Uterus (tissue), 4 donors: ENCODE results near the gene KCTD19. TPM values are rescaled to one million over a fixed set of nuclear protein-coding genes. Genes with fewer than 3 reads are reported as not detected.

Experiments
- DNase-seq, 2 donors: peaks; one replicate each; pipeline ENCODE4 v3.0.0-alpha.2; 2019 to 2020
- H3K27ac ChIP-seq, 2 donors: fragments of 200-600 bp; sonication (generic); 1 replicate in 1 of 2; 2 replicates in 1 of 2; pipeline ENCODE4 v1.5.1; 2016 to 2018
- H3K27me3 ChIP-seq, 2 donors: fragments of 200-600 bp; sonication (generic); one replicate each; pipeline ENCODE4 v1.5.1; 2018 to 2019; ENCODE audit warnings: control low read depth in 1 of 2
- H3K36me3 ChIP-seq, 2 donors: fragments of 200-600 bp; sonication (generic); one replicate each; pipeline ENCODE4 v1.5.1; 2019; ENCODE audit warnings: control low read depth in 1 of 2
- H3K4me1 ChIP-seq, 2 donors: fragments of 200-600 bp; sonication (generic); one replicate each; pipeline ENCODE4 v1.5.1; 2018 to 2019; ENCODE audit warnings: control low read depth in 1 of 2
- H3K4me3 ChIP-seq, 2 donors: fragments of 200-600 bp; sonication (generic); 1 replicate in 1 of 2; 2 replicates in 1 of 2; pipeline ENCODE4 v1.5.1; 2018 to 2019; ENCODE audit warnings: mild to moderate bottlenecking in 1 of 2
- H3K9me3 ChIP-seq, 2 donors: fragments of 200-600 bp; sonication (generic); one replicate each; pipeline ENCODE4 v1.5.1; 2019; ENCODE audit warnings: control low read depth in 1 of 2
- POLR2A ChIP-seq, 2 donors: fragments of 450-650 bp; IDR thresholded peaks; one replicate each; pipeline ENCODE4 v1.6.1; 2016; ENCODE audit warnings: antibody characterized with exemption in 2 of 2, mild to moderate bottlenecking in 1 of 2, moderate library complexity in 1 of 2
- intact Hi-C: fragments of 100-400 bp; cut with DNase I; formaldehyde crosslinking; loops from one replicate; pipeline ENCODE4 v1.15.1; 2023; ENCODE audit warnings: low total_unique reads
- total RNA-seq, 4 donors: library from RNA; depleted of rRNA in 3 of 4; stranded (reverse); fragments of >200 nt in 3 of 4; gene quantifications; one replicate each; pipeline versions ENCODE4 v1.1.0 to v1.2.4, GENCODE V29; 2014 to 2023
- TF ChIP-seq, protein P1 (sequence below), 4 experiments: fragments of 200-600 bp in 2 of 4; fragments of 450-650 bp in 2 of 4; sonication (generic) in 2 of 4; IDR thresholded peaks; one replicate each; pipeline ENCODE4 v1.5.1; 2016 to 2019; ENCODE audit warnings: antibody characterized with exemption in 4 of 4, mild to moderate bottlenecking in 2 of 4, moderate library complexity in 1 of 4
- donor health status: DM: yes; HTN: yes; CAD: no.

The KCTD19 gene
- total RNA-seq, 4 donors from 2014 or later = 0.51 to 1.0 (median 0.55) TPM; not detected in 1

DNA sequence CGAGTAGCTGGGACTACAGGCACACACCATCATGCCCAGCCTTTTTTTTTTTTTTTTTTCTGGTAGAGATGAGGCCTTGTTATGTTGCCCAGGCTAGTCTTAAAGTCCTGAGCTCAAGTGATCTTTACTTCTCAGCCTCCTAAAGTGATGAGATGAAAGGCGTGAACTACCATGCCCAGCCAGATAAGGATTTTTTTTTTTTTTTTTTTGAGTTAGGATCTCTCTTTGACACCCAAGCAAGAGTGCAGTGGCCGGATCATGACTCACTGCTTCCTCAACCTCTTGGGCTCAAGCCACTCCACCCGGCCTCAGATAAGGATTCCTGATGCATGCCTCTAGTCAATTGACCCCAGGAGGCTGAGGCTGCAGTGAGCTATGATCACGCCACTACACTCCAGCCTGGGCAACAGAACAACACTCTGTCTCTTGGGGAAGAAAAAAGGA lies 58.4 kb downstream of the KCTD19 start:
- H3K27me3 ChIP-seq = no peaks in the 10 kb centered on the region
- TF ChIP-seq, protein P1, sequence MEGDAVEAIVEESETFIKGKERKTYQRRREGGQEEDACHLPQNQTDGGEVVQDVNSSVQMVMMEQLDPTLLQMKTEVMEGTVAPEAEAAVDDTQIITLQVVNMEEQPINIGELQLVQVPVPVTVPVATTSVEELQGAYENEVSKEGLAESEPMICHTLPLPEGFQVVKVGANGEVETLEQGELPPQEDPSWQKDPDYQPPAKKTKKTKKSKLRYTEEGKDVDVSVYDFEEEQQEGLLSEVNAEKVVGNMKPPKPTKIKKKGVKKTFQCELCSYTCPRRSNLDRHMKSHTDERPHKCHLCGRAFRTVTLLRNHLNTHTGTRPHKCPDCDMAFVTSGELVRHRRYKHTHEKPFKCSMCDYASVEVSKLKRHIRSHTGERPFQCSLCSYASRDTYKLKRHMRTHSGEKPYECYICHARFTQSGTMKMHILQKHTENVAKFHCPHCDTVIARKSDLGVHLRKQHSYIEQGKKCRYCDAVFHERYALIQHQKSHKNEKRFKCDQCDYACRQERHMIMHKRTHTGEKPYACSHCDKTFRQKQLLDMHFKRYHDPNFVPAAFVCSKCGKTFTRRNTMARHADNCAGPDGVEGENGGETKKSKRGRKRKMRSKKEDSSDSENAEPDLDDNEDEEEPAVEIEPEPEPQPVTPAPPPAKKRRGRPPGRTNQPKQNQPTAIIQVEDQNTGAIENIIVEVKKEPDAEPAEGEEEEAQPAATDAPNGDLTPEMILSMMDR (IDR thresholded peaks at IDR 0.05) = no peak
- TF ChIP-seq POLR2A (IDR thresholded peaks at IDR 0.05) = no peak
- no peak overlapping the region for H3K4me3 ChIP-seq
- H3K36me3 ChIP-seq = no peaks in the 10 kb centered on the region
- H3K27ac ChIP-seq = no peak overlapping the region
- intact Hi-C loops = no loop called here
- H3K4me1 ChIP-seq = no peaks in the 10 kb centered on the region
- no peak for DNase-seq
- no peaks in the 10 kb centered on the region for H3K9me3 ChIP-seq

DNA sequence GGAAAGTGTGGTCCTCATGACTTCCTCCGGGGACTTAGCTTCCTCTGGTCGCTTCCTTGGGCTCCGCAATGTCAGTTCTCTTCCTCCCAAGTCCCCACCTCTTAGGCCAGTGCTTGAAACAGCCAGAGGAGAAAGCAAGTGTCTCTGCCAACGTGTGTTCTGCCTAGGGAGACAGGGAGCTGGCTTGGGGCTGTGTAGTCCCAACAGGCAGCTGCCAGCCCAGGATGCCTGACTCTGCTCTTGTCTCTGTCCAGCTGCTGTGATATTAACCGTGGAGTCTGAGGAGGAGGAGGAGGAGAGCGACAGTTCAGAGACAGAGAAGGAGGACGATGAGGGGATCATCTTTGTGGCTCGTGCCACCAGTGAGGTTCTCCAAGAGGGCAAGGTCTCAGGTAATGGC lies 60.7 kb downstream of the KCTD19 start:
- intact Hi-C loops = no loop called here
- no peaks in the 10 kb centered on the region for H3K36me3 ChIP-seq
- TF ChIP-seq, protein P1 (IDR thresholded peaks at IDR 0.05) = no peak
- no peak for TF ChIP-seq POLR2A (IDR thresholded peaks at IDR 0.05)
- no peaks in the 10 kb centered on the region for H3K4me1 ChIP-seq
- no peaks in the 10 kb centered on the region for H3K9me3 ChIP-seq
- no peaks in the 10 kb centered on the region for H3K27me3 ChIP-seq
- H3K27ac ChIP-seq = no peak overlapping the region
- no peak overlapping the region for H3K4me3 ChIP-seq
- DNase-seq = no peak

DNA sequence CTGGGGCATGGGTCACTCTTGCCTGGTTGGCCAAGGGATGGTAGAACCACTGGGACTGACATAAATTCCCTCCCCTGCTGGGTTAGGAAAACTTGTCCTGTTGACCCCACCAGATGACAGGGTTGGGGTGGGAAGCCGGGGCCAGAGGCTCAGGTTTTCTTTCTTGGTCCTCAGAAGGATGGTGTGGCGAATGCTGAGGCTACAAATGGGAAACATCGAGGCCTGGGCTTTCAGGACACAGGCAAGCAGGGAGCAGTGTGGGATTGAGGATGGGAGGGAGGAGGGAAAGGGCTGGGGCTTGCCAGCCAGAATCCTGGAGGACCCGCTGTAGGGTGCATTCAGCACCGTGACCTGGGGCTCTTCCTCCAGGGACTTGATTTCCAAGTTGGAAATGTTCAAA lies 61.7 kb downstream of the KCTD19 start:
- Histone ChIP-seq H3K27ac (no peak overlapping the region), H3K27me3 (no peaks in the 10 kb centered on the region), H3K9me3 (no peaks in the 10 kb centered on the region), H3K4me3 (no peak overlapping the region), H3K36me3 (no peaks in the 10 kb centered on the region), H3K4me1 (no peaks in the 10 kb centered on the region)
- no peak for TF ChIP-seq POLR2A (IDR thresholded peaks at IDR 0.05)
- intact Hi-C loops = no loop called here
- no peak for DNase-seq

DNA sequence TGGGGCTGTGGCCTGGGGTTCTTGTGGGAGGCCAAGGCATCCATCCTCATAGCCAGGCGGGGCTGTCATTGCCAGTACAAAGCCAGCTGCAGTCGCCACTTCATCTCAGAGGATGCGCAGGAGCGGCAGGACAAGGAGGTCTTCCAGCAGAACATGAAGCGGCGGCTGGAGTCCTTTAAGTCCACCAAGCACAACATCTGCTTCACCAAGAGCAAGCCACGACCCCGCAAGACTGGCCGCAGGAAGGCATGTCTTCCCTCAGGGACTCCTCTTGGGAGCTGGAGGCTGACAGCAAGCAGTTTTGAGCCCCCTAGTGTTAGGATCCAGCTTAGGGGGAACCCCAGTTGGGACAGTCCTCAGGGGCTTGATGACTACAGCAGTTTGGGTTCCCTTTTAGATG lies 62.3 kb downstream of the KCTD19 start:
- Histone ChIP-seq H3K9me3 (no peaks in the 10 kb centered on the region), H3K4me1 (no peaks in the 10 kb centered on the region), H3K36me3 (no peaks in the 10 kb centered on the region), H3K27me3 (no peaks in the 10 kb centered on the region), H3K27ac (no peak overlapping the region), H3K4me3 (no peak overlapping the region)
- intact Hi-C loops = no loop called here
- no peak for DNase-seq
- no peak for TF ChIP-seq POLR2A (IDR thresholded peaks at IDR 0.05)
- TF ChIP-seq, protein P1 (IDR thresholded peaks at IDR 0.05) = no peak

DNA sequence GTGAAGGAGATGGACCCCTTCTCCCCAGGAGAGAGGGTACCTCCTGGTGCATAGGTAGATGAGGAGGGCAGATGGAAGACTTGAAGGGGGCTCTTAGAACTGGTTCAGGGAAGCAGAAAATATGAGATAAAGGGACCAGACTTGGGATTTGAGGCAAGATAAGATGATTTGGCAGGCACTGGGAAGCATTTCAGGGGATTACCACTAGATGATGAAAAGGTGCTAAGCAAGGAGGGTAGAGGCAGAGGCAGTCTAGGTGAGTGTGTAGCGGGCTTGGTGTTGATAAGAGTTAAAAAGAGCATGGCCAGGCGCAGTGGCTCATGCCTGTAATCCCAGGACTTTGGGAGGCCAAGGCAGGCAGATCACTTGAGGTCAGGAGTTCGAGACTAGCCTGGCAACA lies 63.3 kb downstream of the KCTD19 start:
- Histone ChIP-seq H3K4me1 (no peaks in the 10 kb centered on the region), H3K27ac (no peak overlapping the region), H3K36me3 (no peaks in the 10 kb centered on the region), H3K4me3 (no peak overlapping the region), H3K27me3 (no peaks in the 10 kb centered on the region), H3K9me3 (no peaks in the 10 kb centered on the region)
- DNase-seq = no peak
- intact Hi-C loops = no loop called here
- TF ChIP-seq, protein P1 (IDR thresholded peaks at IDR 0.05) = no peak
- no peak for TF ChIP-seq POLR2A (IDR thresholded peaks at IDR 0.05)

DNA sequence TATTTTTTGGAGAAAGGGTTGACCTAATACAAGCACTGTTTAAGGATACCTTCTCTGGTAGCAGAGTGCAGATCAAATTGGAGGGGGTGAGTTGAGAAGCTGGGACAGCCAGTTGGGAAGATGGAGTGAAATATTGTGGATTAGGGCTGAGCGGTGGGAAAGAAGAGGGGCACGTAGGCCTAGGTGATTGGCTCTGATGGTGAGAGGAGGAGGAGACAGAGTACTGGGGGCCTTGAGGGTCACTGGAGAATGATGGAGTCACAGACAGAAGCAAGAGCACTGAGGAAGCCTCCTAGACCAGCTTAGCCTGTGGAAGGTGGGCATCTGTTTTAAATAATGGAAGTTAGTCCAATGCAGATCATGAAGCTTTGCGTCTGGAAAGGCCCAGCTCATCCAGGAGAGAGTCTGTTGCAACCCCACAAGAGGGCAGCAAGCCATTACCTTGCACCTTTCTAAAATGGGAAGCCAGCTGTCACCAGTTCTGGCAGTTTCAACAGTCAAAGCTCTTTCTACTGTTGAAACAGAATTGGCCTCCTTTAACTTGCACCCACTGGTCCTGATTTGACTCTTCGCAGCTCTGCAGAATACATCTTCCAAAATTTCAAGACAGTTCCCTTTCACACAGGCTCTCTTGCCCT lies 66.0 kb downstream of the KCTD19 start:
- H3K27me3 ChIP-seq = no peaks in the 10 kb centered on the region
- no peak for DNase-seq
- intact Hi-C loops = no loop called here

More for the DNA sequence above, 66.0 kb downstream of the KCTD19 start:
- Histone ChIP-seq H3K27ac (no peak overlapping the region), H3K9me3 (no peaks in the 10 kb centered on the region), H3K36me3 (no peaks in the 10 kb centered on the region), H3K4me3 (no peak overlapping the region), H3K4me1 (no peaks in the 10 kb centered on the region)
- TF ChIP-seq, protein P1 (IDR thresholded peaks at IDR 0.05) = peak in 2 of 4 experiments; percentile 17 to 30
- no peak for TF ChIP-seq POLR2A (IDR thresholded peaks at IDR 0.05)
